Astrocyte (in vitro differentiated cells and primary cell): ENCODE results near the gene DSTN.

Source experiments
- CTCF ChIP-seq: IDR thresholded peaks from 2 replicates; pipeline ENCODE4 v1.5.1; 2011; ENCODE audit warnings: low read depth, mild to moderate bottlenecking, inconsistent platforms, low read length, moderate library complexity; ENCODE audit not compliant: insufficient read depth
- EZH2 ChIP-seq: IDR thresholded peaks from 2 replicates; pipeline ENCODE4 v1.6.1; 2012; ENCODE audit warnings: mild to moderate bottlenecking, low read length, inconsistent platforms; ENCODE audit not compliant: insufficient read depth

DNA sequence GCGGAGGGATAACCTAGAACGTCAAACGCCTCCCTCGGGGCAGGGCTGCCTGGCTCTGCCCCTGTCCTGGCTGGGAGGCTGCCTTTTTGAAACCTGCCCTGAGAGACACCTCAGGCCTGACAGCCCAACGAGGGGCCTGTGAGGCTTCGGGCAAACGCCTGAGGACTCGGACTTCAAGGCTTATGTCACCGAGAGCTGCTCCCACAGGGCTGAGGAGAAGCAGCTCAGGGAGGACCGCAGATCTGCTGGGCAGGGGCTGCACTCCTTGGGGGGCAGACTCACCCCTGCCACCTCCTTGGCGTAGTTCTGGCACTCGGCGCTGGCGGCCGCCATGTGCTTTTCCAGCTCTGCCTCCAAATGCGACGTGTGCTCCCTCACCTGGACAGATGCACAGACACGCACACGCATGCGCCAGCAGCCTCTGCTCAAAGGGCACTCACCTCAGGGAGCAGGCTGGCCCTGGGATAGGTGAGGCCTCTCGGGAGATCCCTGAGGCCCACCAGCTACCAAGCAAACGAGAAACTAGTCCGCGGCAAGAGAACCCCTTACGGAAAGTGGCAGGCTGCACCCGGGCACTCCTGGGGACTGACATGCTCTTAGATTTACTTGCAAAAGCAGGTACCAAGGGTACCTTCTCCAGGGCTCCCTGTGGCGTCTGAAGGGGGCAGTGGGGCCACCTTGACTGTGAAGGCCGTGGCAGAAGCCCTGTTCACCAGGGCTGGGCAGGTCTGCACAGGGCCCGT lies 49.6 kb downstream of the DSTN start:
- TF ChIP-seq CTCF (no peak), EZH2 (no peak)
